WTC11 (cell line): ENCODE measurements around the gene SLC9A9. TPM values are rescaled to one million over a fixed set of nuclear protein-coding genes. Genes with fewer than 3 reads are reported as not detected.

ENCODE experiments used
- ATAC-seq: fragments of 200-7000 bp; cut with Tn5 transposase; 2 replicates; pipeline ENCODE4 v1.10.0; 2021; ENCODE audit warnings: mild to moderate bottlenecking, moderate library complexity
- CTCF ChIA-PET: fragments of 300-600 bp; sonication (Branson Sonifier 250); formaldehyde crosslinking; loops from one replicate; lab custom pipeline; 2021; ENCODE audit warnings: antibody characterized with exemption; lab: Charles Lee
- POLR2A ChIA-PET: fragments of 350-600 bp; sonication (Branson Sonifier 250); formaldehyde crosslinking; loops from one replicate; lab custom pipeline; 2021; ENCODE audit warnings: antibody characterized with exemption; lab: Charles Lee
- DNase-seq: peaks from one replicate; pipeline ENCODE4 v3.0.0; 2021; ENCODE audit warnings: low spot score
- H3K27ac Mint-ChIP-seq: 2 replicates; pipeline ENCODE4 v1.8.0; 2021; ENCODE audit warnings: mixed read lengths
- H3K27me3 Mint-ChIP-seq: 2 replicates; pipeline ENCODE4 v1.8.0; 2021; ENCODE audit warnings: low read depth, mild to moderate bottlenecking, moderate library complexity, mixed read lengths
- H3K36me3 Mint-ChIP-seq: 2 replicates; pipeline ENCODE4 v1.8.0; 2021; ENCODE audit warnings: mixed read lengths
- H3K4me1 Mint-ChIP-seq: 2 replicates; pipeline ENCODE4 v1.8.0; 2022; ENCODE audit warnings: mixed read lengths
- H3K4me3 Mint-ChIP-seq: 2 replicates; pipeline ENCODE4 v1.8.0; 2021; ENCODE audit warnings: mild to moderate bottlenecking, moderate library complexity, mixed read lengths
- H3K9me3 Mint-ChIP-seq: 2 replicates; pipeline ENCODE4 v1.8.0; 2021; ENCODE audit warnings: mixed read lengths
- ATF1 ChIP-seq: sonication (generic); formaldehyde crosslinking; IDR thresholded peaks from 2 replicates; pipeline ENCODE4 v1.8.1; 2023; ENCODE audit warnings: mild to moderate bottlenecking, moderate library complexity, missing genetic modification reagents
- FOXJ3 ChIP-seq: sonication (generic); formaldehyde crosslinking; IDR thresholded peaks from 2 replicates; pipeline ENCODE4 v1.9.0; 2021; ENCODE audit warnings: missing genetic modification reagents, mild to moderate bottlenecking, borderline replicate concordance
- IRF2 ChIP-seq: sonication (generic); formaldehyde crosslinking; IDR thresholded peaks from 2 replicates; pipeline ENCODE4 v1.8.0; 2022; ENCODE audit warnings: low read depth, missing genetic modification reagents, borderline replicate concordance
- NR2C2 ChIP-seq: sonication (generic); formaldehyde crosslinking; IDR thresholded peaks from 2 replicates; pipeline ENCODE4 v1.8.0; 2022; ENCODE audit warnings: mild to moderate bottlenecking, missing genetic modification reagents
- NR3C1 ChIP-seq: sonication (generic); formaldehyde crosslinking; conservative IDR thresholded peaks from 2 replicates; pipeline ENCODE4 v1.8.1; 2023; ENCODE audit warnings: low read depth, mild to moderate bottlenecking, missing genetic modification reagents
- RORB ChIP-seq: fragments of 250-450 bp; sonication (Bioruptor Pico); IDR thresholded peaks from 2 replicates; pipeline ENCODE4 v1.9.0; 2021; ENCODE audit warnings: mild to moderate bottlenecking
- SMAD4 ChIP-seq: sonication (generic); formaldehyde crosslinking; IDR thresholded peaks from 2 replicates; pipeline ENCODE4 v1.8.0; 2022; ENCODE audit warnings: mild to moderate bottlenecking, missing genetic modification reagents
- TEAD4 ChIP-seq: sonication (generic); formaldehyde crosslinking; IDR thresholded peaks from 2 replicates; pipeline ENCODE4 v1.8.0; 2022; ENCODE audit warnings: mild to moderate bottlenecking, missing genetic modification reagents
- TP53 ChIP-seq: sonication (generic); formaldehyde crosslinking; IDR thresholded peaks from 2 replicates; pipeline ENCODE4 v1.8.1; 2023; ENCODE audit warnings: mild to moderate bottlenecking, missing genetic modification reagents
- ZNF232 ChIP-seq: sonication (generic); formaldehyde crosslinking; IDR thresholded peaks from 2 replicates; pipeline ENCODE4 v1.8.0; 2022; ENCODE audit warnings: mild to moderate bottlenecking, missing genetic modification reagents
- ZNF317 ChIP-seq: sonication (generic); formaldehyde crosslinking; IDR thresholded peaks from 2 replicates; pipeline ENCODE4 v1.8.1; 2023; ENCODE audit warnings: low read depth, mild to moderate bottlenecking, moderate library complexity, missing genetic modification reagents, borderline replicate concordance
- ZNF423 ChIP-seq: fragments of 250-450 bp; sonication (Bioruptor Pico); IDR thresholded peaks from 2 replicates; pipeline ENCODE4 v2.1.2; 2022; ENCODE audit warnings: mild to moderate bottlenecking, moderate library complexity
- total RNA-seq: library from RNA; stranded (reverse); gene quantifications from 3 replicates; pipeline ENCODE4 v1.2.3, GENCODE V29; 2021
- TF ChIP-seq, protein P1 (sequence below): fragments of 250-450 bp; sonication (Bioruptor Pico); IDR thresholded peaks from 2 replicates; pipeline ENCODE4 v1.9.0; 2021; ENCODE audit warnings: mild to moderate bottlenecking, borderline replicate concordance
- TF ChIP-seq, protein P2 (sequence below): fragments of 250-450 bp; sonication (Bioruptor Pico); IDR thresholded peaks from 2 replicates; pipeline ENCODE4 v2.1.2; 2022; ENCODE audit warnings: mild to moderate bottlenecking, moderate library complexity
- TF ChIP-seq, protein P3 (sequence below): fragments of 200-600 bp; IDR thresholded peaks from 2 replicates; pipeline ENCODE4 v1.8.0; 2022; ENCODE audit warnings: antibody characterized with exemption
- TF ChIP-seq, protein P4 (sequence below): sonication (generic); formaldehyde crosslinking; IDR thresholded peaks from 2 replicates; pipeline ENCODE4 v1.8.0; 2022; ENCODE audit warnings: missing genetic modification reagents
- TF ChIP-seq, protein P5 (sequence below): sonication (generic); formaldehyde crosslinking; IDR thresholded peaks from 2 replicates; pipeline ENCODE4 v1.8.1; 2022; ENCODE audit warnings: mild to moderate bottlenecking, missing genetic modification reagents, moderate library complexity, borderline replicate concordance
- TF ChIP-seq, protein P6 (sequence below): fragments of 250-450 bp; sonication (Bioruptor Pico); IDR thresholded peaks from 2 replicates; pipeline ENCODE4 v1.9.0; 2021; ENCODE audit warnings: moderate library complexity, mild to moderate bottlenecking, inconsistent platforms, borderline replicate concordance
- TF ChIP-seq, protein P7 (sequence below): sonication (generic); formaldehyde crosslinking; IDR thresholded peaks from 2 replicates; pipeline ENCODE4 v1.8.1; 2023; ENCODE audit warnings: mild to moderate bottlenecking, moderate library complexity, missing genetic modification reagents
- TF ChIP-seq, protein P8 (sequence below): sonication (generic); formaldehyde crosslinking; IDR thresholded peaks from 2 replicates; pipeline ENCODE4 v1.8.0; 2022; ENCODE audit warnings: mild to moderate bottlenecking, missing genetic modification reagents

Gene SLC9A9
- total RNA-seq, 1 experiment from 2014 or later = 1.2 TPM

DNA sequence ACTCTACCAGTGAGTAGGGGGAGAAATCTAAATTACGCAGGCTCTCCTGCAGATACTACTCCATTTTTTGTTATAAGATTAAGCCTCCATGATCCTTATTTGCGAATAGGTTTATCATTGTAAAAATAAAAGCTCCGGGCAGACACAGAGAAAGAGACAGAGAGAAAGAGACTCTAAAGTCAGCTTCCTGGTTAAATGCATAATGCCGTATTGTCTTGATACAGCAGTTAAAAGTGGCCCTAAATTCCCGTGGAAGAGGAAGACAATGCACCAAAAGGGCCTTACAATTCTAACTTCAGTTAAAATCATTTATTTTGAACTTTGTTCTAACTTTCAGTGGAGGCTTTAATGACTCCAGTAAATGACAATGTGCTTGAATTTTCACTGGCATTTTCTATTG lies 98.3 kb downstream of the SLC9A9 start (continued):
- TF ChIP-seq, protein P1, sequence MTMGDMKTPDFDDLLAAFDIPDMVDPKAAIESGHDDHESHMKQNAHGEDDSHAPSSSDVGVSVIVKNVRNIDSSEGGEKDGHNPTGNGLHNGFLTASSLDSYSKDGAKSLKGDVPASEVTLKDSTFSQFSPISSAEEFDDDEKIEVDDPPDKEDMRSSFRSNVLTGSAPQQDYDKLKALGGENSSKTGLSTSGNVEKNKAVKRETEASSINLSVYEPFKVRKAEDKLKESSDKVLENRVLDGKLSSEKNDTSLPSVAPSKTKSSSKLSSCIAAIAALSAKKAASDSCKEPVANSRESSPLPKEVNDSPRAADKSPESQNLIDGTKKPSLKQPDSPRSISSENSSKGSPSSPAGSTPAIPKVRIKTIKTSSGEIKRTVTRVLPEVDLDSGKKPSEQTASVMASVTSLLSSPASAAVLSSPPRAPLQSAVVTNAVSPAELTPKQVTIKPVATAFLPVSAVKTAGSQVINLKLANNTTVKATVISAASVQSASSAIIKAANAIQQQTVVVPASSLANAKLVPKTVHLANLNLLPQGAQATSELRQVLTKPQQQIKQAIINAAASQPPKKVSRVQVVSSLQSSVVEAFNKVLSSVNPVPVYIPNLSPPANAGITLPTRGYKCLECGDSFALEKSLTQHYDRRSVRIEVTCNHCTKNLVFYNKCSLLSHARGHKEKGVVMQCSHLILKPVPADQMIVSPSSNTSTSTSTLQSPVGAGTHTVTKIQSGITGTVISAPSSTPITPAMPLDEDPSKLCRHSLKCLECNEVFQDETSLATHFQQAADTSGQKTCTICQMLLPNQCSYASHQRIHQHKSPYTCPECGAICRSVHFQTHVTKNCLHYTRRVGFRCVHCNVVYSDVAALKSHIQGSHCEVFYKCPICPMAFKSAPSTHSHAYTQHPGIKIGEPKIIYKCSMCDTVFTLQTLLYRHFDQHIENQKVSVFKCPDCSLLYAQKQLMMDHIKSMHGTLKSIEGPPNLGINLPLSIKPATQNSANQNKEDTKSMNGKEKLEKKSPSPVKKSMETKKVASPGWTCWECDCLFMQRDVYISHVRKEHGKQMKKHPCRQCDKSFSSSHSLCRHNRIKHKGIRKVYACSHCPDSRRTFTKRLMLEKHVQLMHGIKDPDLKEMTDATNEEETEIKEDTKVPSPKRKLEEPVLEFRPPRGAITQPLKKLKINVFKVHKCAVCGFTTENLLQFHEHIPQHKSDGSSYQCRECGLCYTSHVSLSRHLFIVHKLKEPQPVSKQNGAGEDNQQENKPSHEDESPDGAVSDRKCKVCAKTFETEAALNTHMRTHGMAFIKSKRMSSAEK (CRISPR knock-in tag) = no peak
- TF ChIP-seq FOXJ3 (no peak), IRF2 (CRISPR knock-in tag) (no peak), ZNF317 (CRISPR knock-in tag) (no peak)
- TF ChIP-seq, protein P2, sequence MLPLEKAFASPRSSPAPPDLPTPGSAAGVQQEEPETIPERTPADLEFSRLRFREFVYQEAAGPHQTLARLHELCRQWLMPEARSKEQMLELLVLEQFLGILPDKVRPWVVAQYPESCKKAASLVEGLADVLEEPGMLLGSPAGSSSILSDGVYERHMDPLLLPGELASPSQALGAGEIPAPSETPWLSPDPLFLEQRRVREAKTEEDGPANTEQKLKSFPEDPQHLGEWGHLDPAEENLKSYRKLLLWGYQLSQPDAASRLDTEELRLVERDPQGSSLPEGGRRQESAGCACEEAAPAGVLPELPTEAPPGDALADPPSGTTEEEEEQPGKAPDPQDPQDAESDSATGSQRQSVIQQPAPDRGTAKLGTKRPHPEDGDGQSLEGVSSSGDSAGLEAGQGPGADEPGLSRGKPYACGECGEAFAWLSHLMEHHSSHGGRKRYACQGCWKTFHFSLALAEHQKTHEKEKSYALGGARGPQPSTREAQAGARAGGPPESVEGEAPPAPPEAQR (CRISPR knock-in tag) = no peak
- TF ChIP-seq, protein P3, sequence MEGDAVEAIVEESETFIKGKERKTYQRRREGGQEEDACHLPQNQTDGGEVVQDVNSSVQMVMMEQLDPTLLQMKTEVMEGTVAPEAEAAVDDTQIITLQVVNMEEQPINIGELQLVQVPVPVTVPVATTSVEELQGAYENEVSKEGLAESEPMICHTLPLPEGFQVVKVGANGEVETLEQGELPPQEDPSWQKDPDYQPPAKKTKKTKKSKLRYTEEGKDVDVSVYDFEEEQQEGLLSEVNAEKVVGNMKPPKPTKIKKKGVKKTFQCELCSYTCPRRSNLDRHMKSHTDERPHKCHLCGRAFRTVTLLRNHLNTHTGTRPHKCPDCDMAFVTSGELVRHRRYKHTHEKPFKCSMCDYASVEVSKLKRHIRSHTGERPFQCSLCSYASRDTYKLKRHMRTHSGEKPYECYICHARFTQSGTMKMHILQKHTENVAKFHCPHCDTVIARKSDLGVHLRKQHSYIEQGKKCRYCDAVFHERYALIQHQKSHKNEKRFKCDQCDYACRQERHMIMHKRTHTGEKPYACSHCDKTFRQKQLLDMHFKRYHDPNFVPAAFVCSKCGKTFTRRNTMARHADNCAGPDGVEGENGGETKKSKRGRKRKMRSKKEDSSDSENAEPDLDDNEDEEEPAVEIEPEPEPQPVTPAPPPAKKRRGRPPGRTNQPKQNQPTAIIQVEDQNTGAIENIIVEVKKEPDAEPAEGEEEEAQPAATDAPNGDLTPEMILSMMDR = no peak
- TF ChIP-seq, protein P4, sequence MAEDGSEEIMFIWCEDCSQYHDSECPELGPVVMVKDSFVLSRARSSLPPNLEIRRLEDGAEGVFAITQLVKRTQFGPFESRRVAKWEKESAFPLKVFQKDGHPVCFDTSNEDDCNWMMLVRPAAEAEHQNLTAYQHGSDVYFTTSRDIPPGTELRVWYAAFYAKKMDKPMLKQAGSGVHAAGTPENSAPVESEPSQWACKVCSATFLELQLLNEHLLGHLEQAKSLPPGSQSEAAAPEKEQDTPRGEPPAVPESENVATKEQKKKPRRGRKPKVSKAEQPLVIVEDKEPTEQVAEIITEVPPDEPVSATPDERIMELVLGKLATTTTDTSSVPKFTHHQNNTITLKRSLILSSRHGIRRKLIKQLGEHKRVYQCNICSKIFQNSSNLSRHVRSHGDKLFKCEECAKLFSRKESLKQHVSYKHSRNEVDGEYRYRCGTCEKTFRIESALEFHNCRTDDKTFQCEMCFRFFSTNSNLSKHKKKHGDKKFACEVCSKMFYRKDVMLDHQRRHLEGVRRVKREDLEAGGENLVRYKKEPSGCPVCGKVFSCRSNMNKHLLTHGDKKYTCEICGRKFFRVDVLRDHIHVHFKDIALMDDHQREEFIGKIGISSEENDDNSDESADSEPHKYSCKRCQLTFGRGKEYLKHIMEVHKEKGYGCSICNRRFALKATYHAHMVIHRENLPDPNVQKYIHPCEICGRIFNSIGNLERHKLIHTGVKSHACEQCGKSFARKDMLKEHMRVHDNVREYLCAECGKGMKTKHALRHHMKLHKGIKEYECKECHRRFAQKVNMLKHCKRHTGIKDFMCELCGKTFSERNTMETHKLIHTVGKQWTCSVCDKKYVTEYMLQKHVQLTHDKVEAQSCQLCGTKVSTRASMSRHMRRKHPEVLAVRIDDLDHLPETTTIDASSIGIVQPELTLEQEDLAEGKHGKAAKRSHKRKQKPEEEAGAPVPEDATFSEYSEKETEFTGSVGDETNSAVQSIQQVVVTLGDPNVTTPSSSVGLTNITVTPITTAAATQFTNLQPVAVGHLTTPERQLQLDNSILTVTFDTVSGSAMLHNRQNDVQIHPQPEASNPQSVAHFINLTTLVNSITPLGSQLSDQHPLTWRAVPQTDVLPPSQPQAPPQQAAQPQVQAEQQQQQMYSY (CRISPR knock-in tag) = no peak

DNA sequence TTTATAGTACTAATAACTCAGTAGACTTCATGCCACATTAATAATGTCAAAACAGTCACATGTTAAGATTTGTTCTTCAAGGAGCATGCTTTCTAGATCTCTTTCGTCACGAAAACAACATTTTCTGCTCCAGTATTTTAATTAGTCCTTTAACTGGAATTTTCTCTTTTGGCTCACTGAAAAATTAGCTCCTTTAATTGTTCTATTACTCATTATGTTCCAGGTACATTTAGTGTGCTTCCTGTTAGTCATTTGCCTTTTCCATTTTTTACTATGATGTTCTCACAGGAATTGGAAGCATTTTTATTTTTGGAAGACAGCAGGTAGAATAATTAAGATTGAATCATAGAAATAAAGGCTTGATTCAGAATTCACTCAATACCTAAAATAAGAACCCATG lies 111.2 kb downstream of the SLC9A9 start:
- TF ChIP-seq TP53 (CRISPR knock-in tag) (no peak), RORB (CRISPR knock-in tag) (no peak), NR2C2 (CRISPR knock-in tag) (no peak), ATF1 (CRISPR knock-in tag) (no peak), NR3C1 (CRISPR knock-in tag) (no peak), ZNF232 (CRISPR knock-in tag) (no peak), SMAD4 (CRISPR knock-in tag) (no peak), ZNF423 (no peak), TEAD4 (CRISPR knock-in tag) (no peak)
- TF ChIP-seq, protein P5, sequence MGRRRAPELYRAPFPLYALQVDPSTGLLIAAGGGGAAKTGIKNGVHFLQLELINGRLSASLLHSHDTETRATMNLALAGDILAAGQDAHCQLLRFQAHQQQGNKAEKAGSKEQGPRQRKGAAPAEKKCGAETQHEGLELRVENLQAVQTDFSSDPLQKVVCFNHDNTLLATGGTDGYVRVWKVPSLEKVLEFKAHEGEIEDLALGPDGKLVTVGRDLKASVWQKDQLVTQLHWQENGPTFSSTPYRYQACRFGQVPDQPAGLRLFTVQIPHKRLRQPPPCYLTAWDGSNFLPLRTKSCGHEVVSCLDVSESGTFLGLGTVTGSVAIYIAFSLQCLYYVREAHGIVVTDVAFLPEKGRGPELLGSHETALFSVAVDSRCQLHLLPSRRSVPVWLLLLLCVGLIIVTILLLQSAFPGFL = no peak
- TF ChIP-seq, protein P6, sequence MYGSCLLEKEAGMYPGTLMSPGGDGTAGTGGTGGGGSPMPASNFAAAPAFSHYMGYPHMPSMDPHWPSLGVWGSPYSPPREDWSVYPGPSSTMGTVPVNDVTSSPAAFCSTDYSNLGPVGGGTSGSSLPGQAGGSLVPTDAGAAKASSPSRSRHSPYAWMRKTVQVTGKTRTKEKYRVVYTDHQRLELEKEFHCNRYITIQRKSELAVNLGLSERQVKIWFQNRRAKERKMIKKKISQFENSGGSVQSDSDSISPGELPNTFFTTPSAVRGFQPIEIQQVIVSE (CRISPR knock-in tag) = no peak
- TF ChIP-seq, protein P7, sequence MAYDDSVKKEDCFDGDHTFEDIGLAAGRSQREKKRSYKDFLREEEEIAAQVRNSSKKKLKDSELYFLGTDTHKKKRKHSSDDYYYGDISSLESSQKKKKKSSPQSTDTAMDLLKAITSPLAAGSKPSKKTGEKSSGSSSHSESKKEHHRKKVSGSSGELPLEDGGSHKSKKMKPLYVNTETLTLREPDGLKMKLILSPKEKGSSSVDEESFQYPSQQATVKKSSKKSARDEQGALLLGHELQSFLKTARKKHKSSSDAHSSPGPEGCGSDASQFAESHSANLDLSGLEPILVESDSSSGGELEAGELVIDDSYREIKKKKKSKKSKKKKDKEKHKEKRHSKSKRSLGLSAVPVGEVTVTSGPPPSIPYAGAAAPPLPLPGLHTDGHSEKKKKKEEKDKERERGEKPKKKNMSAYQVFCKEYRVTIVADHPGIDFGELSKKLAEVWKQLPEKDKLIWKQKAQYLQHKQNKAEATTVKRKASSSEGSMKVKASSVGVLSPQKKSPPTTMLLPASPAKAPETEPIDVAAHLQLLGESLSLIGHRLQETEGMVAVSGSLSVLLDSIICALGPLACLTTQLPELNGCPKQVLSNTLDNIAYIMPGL (CRISPR knock-in tag) = no peak
- TF ChIP-seq, protein P8, sequence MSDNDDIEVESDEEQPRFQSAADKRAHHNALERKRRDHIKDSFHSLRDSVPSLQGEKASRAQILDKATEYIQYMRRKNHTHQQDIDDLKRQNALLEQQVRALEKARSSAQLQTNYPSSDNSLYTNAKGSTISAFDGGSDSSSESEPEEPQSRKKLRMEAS (CRISPR knock-in tag) = no peak
- TF ChIP-seq, all 79 proteins: peak for 0
- CTCF ChIA-PET = no interaction called here
- peaks cover 16% of the 10 kb centered on the region for H3K9me3 Mint-ChIP-seq
- DNase-seq (no peak), ATAC-seq (no peak)
- H3K36me3 Mint-ChIP-seq = no peaks in the 10 kb centered on the region
- no peaks in the 10 kb centered on the region for H3K27me3 Mint-ChIP-seq
- H3K4me3 Mint-ChIP-seq = no peak overlapping the region
- no peak overlapping the region for H3K27ac Mint-ChIP-seq
- POLR2A ChIA-PET = no interaction called here
- no peaks in the 10 kb centered on the region for H3K4me1 Mint-ChIP-seq
